Measurements from ENCODE around the gene UNC5B.
"Not testable (repeated sequence)": the region's sequence is repeated elsewhere in the genome, so short reads cannot be mapped to it uniquely, and the experiment has no call there.

DNA sequence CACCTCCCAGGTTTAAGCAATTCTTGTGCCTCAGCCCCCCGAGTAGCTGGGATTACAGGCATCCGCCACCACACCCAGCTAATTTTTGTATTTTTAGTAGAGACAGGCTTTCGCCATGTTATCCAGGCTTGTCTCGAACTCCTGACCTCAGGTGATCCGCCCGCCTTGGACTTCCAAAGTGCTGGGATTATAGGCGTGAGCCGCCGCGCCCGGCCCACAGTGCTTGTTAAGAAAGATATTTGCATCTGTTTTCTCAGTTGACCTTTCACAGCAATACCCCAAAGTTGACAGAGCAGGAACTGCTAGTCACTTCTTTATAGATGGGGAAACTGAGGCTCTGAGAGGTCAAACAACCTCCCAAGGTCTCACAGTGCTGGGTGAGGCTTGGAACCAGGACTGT, 60.6 kb downstream of the UNC5B start:
- not testable (repeated sequence) for TF ChIP-seq TAF1 (IDR thresholded peaks at IDR 0.05; ENCODE audit: low read depth, low read length); POLR2A (IDR thresholded peaks at IDR 0.05; ENCODE audit: low read depth, low read length); POLR2AphosphoS5 (IDR thresholded peaks at IDR 0.05; ENCODE audit: low read depth, low read length); SPI1 (IDR thresholded peaks at IDR 0.05; ENCODE audit: low read depth, low read length); PAX5 (IDR thresholded peaks at IDR 0.05; ENCODE audit: insufficient read depth, low read length, severe bottlenecking)
